Skin epidermis (tissue), 12 donors: ENCODE measurements around the gene TMEM61.
"Not testable (repeated sequence)": the region's sequence is repeated elsewhere in the genome, so short reads cannot be mapped to it uniquely, and the experiment has no call there.

Experiments used
- H3K27ac ChIP-seq, 21 experiments: fragments of 200-600 bp; sonication (generic) in 11 of 21; one replicate each; pipeline ENCODE4 v1.5.0; 2020; ENCODE audit warnings: mild to moderate bottlenecking in 3 of 21, inconsistent platforms in 2 of 21, moderate library complexity in 2 of 21
- H3K4me3 ChIP-seq, 7 experiments: fragments of 200-600 bp; sonication (generic) in 2 of 7; one replicate each; pipeline ENCODE4 v1.5.0; 2020; ENCODE audit warnings: inconsistent platforms in 2 of 7, mild to moderate bottlenecking in 2 of 7, moderate library complexity in 1 of 7

TMEM61 gene

GRCh38 chr1:55026682-55027081 is 46.3 kb downstream of the TMEM61 start:
- not testable (repeated sequence) for H3K4me3 ChIP-seq

GRCh38 chr1:55031098-55031497 is 50.7 kb downstream of the TMEM61 start:
- not testable (repeated sequence) for H3K4me3 ChIP-seq, H3K27ac ChIP-seq

More at GRCh38 chr1:55026682-55027081, 46.3 kb downstream of the TMEM61 start:
- H3K27ac ChIP-seq: not testable (repeated sequence)

- no peak overlapping the region for H3K27ac ChIP-seq
- H3K4me3 ChIP-seq: no peak overlapping the region
These were observed 52.8 kb downstream of the TMEM61 start for GRCh38 chr1:55033265-55033614.

GRCh38 chr1:55034476-55035133 is 54.2 kb downstream of the TMEM61 start:
- H3K4me3 ChIP-seq: no peak overlapping the region
- no peak overlapping the region for H3K27ac ChIP-seq

- Histone ChIP-seq H3K4me3 (no peak overlapping the region), H3K27ac (no peak overlapping the region)
These were observed 55.5 kb downstream of the TMEM61 start for GRCh38 chr1:55035904-55036303.

GRCh38 chr1:55037733-55038551 is 57.5 kb downstream of the TMEM61 start:
- no peak overlapping the region for H3K4me3 ChIP-seq

GRCh38 chr1:55038552-55038838 is 58.1 kb downstream of the TMEM61 start:
- H3K27ac ChIP-seq: no peak overlapping the region
- H3K4me3 ChIP-seq: no peak overlapping the region

More at GRCh38 chr1:55037733-55038551, 57.5 kb downstream of the TMEM61 start:
- H3K27ac ChIP-seq: no peak overlapping the region

- peak overlapping the region in 1 of 7 experiments; percentile 41 for H3K4me3 ChIP-seq
- H3K27ac ChIP-seq: no peak overlapping the region
These were observed 58.5 kb downstream of the TMEM61 start for GRCh38 chr1:55038974-55039341.

GRCh38 chr1:55039342-55040082 is 59.1 kb downstream of the TMEM61 start, which contains the start of gene PCSK9:
Gene PCSK9 (plus strand): TSS chr1:55039548. CDS start chr1:55039838, 290 bp downstream.
- Histone ChIP-seq H3K4me3 (peak within 1 kb of the TSS; percentile 15 to 41 (median 27)), H3K27ac (peak within 1 kb of the TSS in 2 of 21 experiments; percentile 6 to 12)

- Histone ChIP-seq H3K4me3 (peak overlapping the region; percentile 15 to 41 (median 27)), H3K27ac (peak overlapping the region in 2 of 21 experiments; percentile 6 to 12)
These were observed 59.9 kb downstream of the TMEM61 start for GRCh38 chr1:55040083-55040932.

- no peak overlapping the region for H3K27ac ChIP-seq
- peak overlapping the region in 3 of 7 experiments; percentile 17 to 41 (median 40) for H3K4me3 ChIP-seq
These were observed 60.6 kb downstream of the TMEM61 start for GRCh38 chr1:55040933-55041494.

GRCh38 chr1:55041613-55042012 is 61.2 kb downstream of the TMEM61 start:
- no peak overlapping the region for H3K27ac ChIP-seq
- H3K4me3 ChIP-seq: no peak overlapping the region
